Measurements from ENCODE around the gene CDCA7.
"Not testable (repeated sequence)": the region's sequence is repeated elsewhere in the genome, so short reads cannot be mapped to it uniquely, and the experiment has no call there.

The CDCA7 gene

GRCh38 chr2:173354582-173355131, at the start of gene CDCA7:
Gene CDCA7, plus strand, starts transcription at chr2:173354872. Its CDS starts 92 bp downstream, at chr2:173354964.
- DNase-seq, result peak; percentile 76 to 83

GRCh38 chr2:173305303-173305702, 49.4 kb upstream of the CDCA7 start:
- DNase-seq, result no peak

- no peak for DNase-seq
These were observed 47.4 kb upstream of the CDCA7 start for GRCh38 chr2:173307293-173307692.

GRCh38 chr2:173309370-173309769, 45.3 kb upstream of the CDCA7 start:
- not testable (repeated sequence) for DNase-seq

- no peak for DNase-seq
These were observed 42.6 kb upstream of the CDCA7 start for GRCh38 chr2:173311844-173312606.

DNA sequence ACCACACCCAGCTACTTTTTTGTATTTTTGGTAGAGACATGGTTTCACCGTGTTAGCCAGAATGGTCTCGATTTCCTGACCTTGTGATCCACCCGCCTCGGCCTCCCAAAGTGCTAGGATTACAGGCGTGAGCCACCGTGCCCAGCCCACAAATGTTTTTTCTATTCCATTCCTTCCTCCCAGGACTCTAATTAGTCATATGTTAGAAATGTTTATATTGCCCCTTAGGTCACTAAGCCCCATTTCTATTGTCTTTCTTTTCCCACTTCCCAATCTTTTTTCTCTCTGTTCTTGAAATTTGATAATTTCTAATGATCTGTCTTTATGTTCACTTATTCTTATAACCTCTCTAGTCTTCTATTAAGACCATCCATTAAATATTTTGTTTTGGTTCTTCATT, 31.3 kb upstream of the CDCA7 start:
- no peak for DNase-seq

DNA sequence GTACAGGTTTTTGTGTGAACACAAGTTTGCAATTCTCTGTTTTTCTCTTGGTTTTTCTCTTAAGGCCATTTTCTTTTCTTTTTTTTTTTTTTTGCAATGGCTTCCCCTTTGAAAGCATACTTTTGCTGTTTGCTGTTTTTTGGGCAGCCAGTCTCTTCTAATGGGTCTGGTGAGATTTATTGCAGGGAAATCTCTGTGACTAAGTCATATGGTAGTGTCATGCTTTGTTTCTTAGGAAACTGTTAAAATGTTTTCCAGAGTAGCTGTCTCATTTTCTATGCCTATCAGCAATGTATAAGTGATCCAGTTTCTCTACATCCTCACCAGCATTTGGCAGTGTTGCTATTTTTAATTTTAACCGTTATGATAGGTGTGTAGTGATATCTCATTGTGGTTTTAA, 27.9 kb upstream of the CDCA7 start:
- no peak for DNase-seq

DNA sequence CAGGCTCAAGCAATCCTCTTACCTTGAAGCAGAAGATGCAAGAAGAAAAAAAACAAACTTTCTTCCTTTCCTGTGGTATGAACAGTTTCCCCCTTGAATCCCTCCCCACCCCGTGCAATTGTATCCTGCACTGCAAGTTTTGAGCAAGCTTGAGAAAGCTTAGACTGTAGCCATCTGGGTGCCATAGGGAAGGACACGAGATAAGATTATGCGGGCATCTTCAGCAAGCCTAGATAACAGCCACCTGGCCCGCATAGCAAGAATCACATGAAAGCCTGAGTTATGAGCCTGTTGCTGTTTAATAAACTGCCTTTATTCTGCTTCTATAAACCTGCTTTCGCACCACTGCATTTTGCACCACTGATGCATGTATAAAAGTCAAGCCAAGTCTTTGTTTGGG, 27.3 kb upstream of the CDCA7 start:
- DNase-seq, result no peak

DNA sequence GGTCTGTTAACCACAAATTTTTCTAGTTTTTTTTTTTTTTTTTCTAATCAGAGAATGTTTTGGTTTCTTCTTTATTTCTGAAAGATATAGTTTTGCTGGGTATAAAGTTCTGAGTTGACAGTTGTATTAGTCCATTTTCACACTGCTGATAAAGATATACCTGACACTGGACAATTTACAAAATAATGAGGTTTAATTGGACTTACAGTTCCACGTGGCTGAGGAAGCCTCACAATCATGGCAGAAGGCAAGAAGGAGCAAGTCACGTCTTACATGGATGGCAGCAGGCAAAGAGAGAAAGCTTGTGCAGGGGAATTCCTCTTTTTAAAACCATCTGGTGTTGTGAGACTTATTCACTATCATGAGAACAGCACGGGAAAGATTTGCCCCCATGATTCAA, 21.7 kb upstream of the CDCA7 start:
- not testable (repeated sequence) for DNase-seq

DNA sequence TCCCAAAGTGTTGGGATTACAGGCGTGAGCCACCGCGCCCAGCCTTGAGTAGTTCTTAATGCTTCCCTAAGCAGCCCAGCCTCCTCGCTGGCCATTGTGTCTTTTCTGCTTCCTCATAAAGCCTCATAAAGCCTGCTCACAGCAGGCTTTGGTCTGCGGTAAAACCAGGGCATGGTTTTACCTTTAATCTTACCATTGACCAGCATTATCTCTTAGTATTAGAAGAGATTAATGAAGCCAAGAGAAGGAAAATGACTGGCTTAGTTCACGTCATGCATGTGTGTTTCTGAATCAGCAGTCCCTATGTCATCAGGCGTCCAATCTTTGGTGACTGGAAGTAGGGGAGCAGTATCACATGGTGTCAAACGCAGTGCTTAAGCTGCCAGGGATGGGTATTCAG, 14.9 kb upstream of the CDCA7 start:
- no peak for DNase-seq

DNA sequence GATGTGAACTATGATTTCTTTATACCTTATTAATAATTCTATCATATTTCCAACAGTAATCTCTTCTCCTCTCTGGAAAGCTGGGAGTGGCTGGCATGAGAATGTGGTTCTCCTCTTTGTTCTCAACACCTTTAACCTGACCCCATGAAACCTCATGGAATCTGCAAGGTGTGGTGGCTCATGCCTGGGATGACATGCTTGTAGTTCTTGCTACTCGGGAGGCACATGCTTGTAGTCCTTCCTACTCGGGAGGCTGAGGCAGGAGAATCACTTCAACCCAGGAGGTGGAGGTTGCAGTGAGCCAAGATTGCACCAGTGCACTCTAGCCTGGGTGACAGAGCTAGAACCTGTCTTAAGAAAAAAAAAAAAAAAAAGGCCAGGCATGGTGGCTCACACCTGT, 10.8 kb upstream of the CDCA7 start:
- no peak for DNase-seq

- peak in 1 of 2 experiments; percentile 40 for DNase-seq
These were observed 8.6 kb upstream of the CDCA7 start for GRCh38 chr2:173346035-173346434.

GRCh38 chr2:173347305-173348168, 7.1 kb upstream of the CDCA7 start:
- DNase-seq, result peak; percentile 94 to 100

GRCh38 chr2:173349287-173349686, 5.4 kb upstream of the CDCA7 start:
- peak in 1 of 2 experiments; percentile 21 for DNase-seq

GRCh38 chr2:173350383-173350782, 4.3 kb upstream of the CDCA7 start:
- no peak for DNase-seq

- no peak for DNase-seq
These were observed 2.8 kb upstream of the CDCA7 start for GRCh38 chr2:173351879-173352278.

DNA sequence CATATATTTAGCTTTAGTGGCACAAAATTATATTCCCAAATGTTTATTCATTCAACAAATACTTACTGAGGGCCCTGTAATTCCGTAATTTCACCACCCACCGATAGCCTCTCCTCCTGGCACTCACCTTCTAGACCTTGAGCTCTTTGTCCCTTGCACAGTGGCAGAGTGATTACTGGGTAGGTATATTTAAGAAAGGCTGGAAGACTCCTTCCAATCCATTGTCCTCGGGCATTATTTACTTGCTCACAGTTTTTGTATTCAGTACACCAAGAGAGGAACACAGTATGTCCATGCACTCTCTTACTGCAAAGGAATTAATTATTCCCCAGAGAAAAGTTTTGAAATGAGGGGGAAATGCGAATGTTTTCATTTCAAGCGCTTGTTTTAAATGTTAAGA, 1.1 kb upstream of the CDCA7 start:
- DNase-seq, result no peak

DNA sequence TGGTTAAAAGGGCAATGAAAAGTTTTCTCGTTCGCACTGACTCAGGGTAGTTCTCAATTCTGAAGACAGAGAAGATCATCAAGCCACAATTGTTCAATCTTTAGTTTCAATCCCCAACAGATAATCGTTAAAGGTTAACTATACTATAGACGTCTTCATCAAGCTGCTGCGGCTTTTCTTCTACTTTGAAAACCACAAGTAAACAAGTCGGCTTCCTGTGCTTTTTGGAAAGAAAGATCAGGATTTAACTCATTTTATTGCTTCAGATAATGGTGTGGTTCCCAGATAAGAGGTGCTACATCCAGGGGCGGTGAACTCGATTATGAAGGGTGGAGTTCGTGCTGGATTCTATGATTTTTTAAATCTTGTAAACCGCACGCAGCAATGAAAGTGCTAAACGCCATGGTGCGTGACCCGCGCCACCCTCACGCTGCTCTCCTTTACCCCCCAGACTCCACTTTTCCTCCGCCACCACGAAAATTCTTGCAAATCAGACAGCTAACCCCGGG, 545 bp upstream of the CDCA7 start:
- no peak for DNase-seq

GRCh38 chr2:173355132-173355865, 627 bp downstream of the CDCA7 start:
- DNase-seq, result peak; percentile 38 to 62

DNA sequence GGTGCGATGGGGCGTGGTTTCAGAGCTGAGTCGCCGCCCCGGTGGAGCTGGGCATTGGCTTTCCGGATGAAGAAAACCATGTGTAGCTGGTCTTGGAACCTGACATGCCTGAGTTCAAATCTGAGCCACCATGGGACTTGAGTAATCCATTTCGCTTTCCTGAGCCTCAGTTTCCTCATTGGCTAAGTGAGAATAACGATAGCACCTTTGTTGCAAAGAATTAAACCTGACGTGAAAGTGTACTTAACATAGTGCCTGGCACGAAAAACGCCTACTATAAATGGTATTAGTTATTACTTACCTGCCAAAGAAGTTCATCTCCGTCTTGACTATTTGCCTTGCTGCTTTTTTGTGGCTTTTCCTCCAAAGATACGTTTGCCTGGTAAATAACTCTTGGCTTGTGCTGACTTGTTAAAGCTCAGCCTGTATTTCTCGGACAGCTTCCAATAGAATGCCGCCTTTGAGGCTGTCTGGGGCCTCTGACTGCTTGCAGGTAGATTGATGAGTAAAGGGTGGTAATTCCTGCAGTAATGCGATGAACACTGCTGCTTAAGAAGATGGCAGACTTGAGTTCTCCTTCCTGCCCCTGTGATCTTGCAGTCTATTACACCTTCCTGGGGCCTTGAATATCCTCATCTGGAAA, 1.3 kb downstream of the CDCA7 start:
- peak in 1 of 2 experiments; percentile 34 for DNase-seq

DNA sequence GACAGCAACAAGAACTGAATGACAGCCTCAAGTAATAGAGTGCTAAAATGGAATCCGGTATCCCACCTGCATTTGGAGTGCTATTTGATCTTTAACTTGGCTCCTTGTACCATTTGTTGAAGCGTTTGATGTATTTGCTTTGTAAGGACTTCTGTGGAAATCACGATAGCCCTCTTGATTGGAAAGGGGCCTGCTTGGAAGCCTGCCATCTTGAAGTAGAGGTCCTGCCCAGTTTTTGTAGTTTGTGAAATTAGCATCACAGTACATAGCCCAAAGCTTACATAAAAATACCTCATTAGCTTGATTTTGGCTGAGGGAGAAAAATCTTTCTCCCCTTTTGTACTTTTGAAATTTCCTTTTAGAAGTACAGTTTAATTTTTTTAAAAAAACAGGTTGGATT, 2.7 kb downstream of the CDCA7 start:
- DNase-seq, result peak; percentile 39 to 41

GRCh38 chr2:173358616-173359015, 3.9 kb downstream of the CDCA7 start:
- DNase-seq, result no peak
